GM12801 (cell line): ENCODE results near the gene SAMD15.

ENCODE experiments used
- TF ChIP-seq, protein P1 (sequence below): IDR thresholded peaks from one replicate; pipeline ENCODE4 v1.5.1; 2011; ENCODE audit warnings: control low read depth; ENCODE audit not compliant: insufficient read length; ENCODE audit errors: extremely low read depth

SAMD15 gene

GRCh38 chr14:77409131-77409533 is 32.0 kb downstream of the SAMD15 start:
- TF ChIP-seq, protein P1, sequence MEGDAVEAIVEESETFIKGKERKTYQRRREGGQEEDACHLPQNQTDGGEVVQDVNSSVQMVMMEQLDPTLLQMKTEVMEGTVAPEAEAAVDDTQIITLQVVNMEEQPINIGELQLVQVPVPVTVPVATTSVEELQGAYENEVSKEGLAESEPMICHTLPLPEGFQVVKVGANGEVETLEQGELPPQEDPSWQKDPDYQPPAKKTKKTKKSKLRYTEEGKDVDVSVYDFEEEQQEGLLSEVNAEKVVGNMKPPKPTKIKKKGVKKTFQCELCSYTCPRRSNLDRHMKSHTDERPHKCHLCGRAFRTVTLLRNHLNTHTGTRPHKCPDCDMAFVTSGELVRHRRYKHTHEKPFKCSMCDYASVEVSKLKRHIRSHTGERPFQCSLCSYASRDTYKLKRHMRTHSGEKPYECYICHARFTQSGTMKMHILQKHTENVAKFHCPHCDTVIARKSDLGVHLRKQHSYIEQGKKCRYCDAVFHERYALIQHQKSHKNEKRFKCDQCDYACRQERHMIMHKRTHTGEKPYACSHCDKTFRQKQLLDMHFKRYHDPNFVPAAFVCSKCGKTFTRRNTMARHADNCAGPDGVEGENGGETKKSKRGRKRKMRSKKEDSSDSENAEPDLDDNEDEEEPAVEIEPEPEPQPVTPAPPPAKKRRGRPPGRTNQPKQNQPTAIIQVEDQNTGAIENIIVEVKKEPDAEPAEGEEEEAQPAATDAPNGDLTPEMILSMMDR: no peak

- TF ChIP-seq, protein P1: no peak
Measured at GRCh38 chr14:77416836-77417235, 39.7 kb downstream of the SAMD15 start.

- TF ChIP-seq, protein P1: no peak
Measured at GRCh38 chr14:77421201-77421600, 44.0 kb downstream of the SAMD15 start.

- TF ChIP-seq, protein P1: no peak
Measured at GRCh38 chr14:77423423-77423822, 46.2 kb downstream of the SAMD15 start, which contains the start of gene NOXRED1. TSS of gene NOXRED1 (minus strand) at chr14:77423523. CDS start at chr14:77422889, 634 bp downstream.

DNA sequence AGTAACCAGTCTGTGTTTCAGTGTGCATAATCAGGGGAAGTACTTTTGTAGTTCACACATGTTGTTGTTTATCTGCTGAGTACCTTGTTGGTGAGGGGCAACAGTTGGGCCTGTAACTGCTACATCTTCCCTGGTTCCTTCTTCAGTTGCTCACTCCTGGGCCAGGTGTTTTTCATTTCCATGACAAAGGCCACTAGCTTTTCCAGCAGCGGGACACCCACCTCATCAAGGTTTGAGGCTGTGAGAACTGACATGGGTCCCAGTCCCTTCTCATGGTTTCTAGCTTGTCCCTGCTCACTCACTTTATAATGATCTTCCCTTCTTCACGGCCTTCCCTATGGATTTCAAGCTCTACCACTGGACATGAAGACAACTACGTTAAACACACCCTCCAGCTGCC is 47.7 kb downstream of the SAMD15 start:
- TF ChIP-seq, protein P1: no peak

DNA sequence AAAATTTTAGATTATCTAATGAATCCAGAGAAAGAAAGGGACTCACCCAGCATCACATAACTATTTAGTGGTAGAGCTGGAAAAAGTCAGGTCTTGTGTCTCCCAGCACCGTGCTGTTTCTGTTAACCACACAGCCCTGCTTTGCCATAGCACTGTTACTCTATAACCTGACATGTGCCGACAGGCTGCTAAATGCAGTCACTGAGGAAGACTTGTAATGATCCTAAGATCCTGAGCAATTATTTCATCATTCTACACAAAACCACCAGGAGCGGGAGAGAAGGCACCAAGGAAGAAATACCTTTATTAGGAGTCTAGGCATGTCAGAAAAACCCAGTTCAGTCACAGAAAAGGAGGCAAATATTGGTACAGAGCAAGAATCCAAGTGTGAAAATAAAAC is 49.2 kb downstream of the SAMD15 start:
- TF ChIP-seq, protein P1: no peak

DNA sequence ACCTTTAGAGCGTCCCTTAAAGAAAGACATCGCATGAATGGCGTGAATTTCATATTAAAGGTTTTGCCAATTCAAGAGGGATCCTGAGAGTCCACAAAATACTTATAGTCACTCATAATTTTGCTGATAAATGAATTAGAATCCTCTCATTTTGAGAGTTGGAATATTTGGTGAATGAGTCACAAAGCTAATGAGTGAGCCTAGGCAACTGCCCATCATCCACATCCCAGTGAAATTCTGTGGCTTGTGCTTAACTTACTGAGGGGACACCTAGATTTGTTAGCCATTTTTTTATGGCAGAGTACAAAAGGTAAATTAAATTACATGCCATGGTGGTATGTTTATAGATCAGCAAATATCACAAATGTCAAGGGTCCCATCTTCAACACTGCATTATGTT is 58.9 kb downstream of the SAMD15 start:
- TF ChIP-seq, protein P1: no peak

DNA sequence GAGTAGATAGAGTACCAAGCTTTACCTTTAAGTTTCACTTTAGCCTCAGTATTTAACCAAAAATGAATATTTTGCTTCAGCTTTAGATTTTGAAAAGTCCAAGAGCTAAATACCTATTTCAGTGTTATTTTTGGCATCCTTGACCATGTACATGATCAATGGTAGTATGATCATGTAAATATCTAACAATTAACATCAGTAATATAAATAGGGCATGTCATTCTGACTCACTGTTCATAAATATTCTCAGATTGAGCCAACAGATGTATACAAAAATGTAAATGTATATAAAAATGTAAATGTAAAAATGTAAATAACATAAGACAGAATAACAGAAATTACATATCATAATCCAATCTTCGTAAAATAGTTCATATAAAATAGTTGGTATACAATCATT is 61.4 kb downstream of the SAMD15 start:
- TF ChIP-seq, protein P1: no peak
